K562 (cell line): ENCODE data around the gene CAPN7.

Experiments used
- ARNT ChIP-seq, 2 experiments: fragments of 450-650 bp; IDR thresholded peaks; 2 replicates each; pipeline ENCODE4 v1.6.1; 2016; ENCODE audit warnings: mild to moderate bottlenecking in 1 of 2
- BDP1 ChIP-seq: IDR thresholded peaks from 3 replicates; pipeline ENCODE4 v1.6.1; 2011; ENCODE audit not compliant: insufficient read length, insufficient read depth
- EZH2 ChIP-seq: IDR thresholded peaks from 2 replicates; pipeline ENCODE4 v1.6.1; 2012; ENCODE audit warnings: low read depth, mild to moderate bottlenecking, inconsistent platforms, low read length, borderline replicate concordance
- JUNB ChIP-seq: fragments of 450-650 bp; formaldehyde crosslinking; conservative IDR thresholded peaks from 2 replicates; pipeline ENCODE4 v1.4.0; 2020; ENCODE audit warnings: mild to moderate bottlenecking
- MYNN ChIP-seq, 2 experiments: sonication (generic); formaldehyde crosslinking in 1 of 2; IDR thresholded peaks; 2 replicates each; pipeline versions ENCODE4 v1.5.0 to v1.6.1; 2016 to 2020; ENCODE audit warnings: antibody characterized with exemption in 1 of 2, missing genetic modification reagents in 1 of 2
- NCOA1 ChIP-seq: fragments of 450-650 bp; IDR thresholded peaks from 2 replicates; pipeline ENCODE4 v1.6.1; 2016; ENCODE audit warnings: low read depth
- POLR2A ChIP-seq: fragments of 450-650 bp; conservative IDR thresholded peaks from 2 replicates; pipeline ENCODE4 v1.6.1; 2016
- RCOR1 ChIP-seq, 2 experiments: IDR thresholded peaks; 2 replicates each; pipeline ENCODE4 v1.6.1; 2012; ENCODE audit warnings: low read depth in 2 of 2, low read length in 2 of 2, borderline replicate concordance in 1 of 2, improper control_type of control experiment in 1 of 2
- TCF7L2 ChIP-seq: fragments of 150-350 bp; IDR thresholded peaks from 2 replicates; pipeline ENCODE4 v1.6.1; 2016; ENCODE audit warnings: low read depth, mild to moderate bottlenecking, low read length, moderate library complexity
- TOE1 ChIP-seq, 2 experiments: fragments of 450-650 bp in 1 of 2; sonication (generic) in 1 of 2; formaldehyde crosslinking in 1 of 2; IDR thresholded peaks; 2 replicates each; pipeline versions ENCODE4 v1.7.1 to v1.8.0; 2016 to 2022; ENCODE audit warnings: borderline replicate concordance in 2 of 2, mild to moderate bottlenecking in 2 of 2, antibody characterized with exemption in 1 of 2, inconsistent platforms in 1 of 2, low read depth in 1 of 2, missing genetic modification reagents in 1 of 2, moderate library complexity in 1 of 2
- XRCC4 ChIP-seq: IDR thresholded peaks from one replicate; pipeline ENCODE4 v1.6.1; 2011; ENCODE audit not compliant: insufficient read depth, insufficient read length; ENCODE audit errors: extremely low read depth
- TF ChIP-seq, protein P1 (sequence below), 3 experiments: IDR thresholded peaks in 2 of 3; conservative IDR thresholded peaks in 1 of 3; 2 replicates each; pipeline ENCODE4 v1.5.1; 2011 to 2012; ENCODE audit warnings: low read length in 3 of 3, mild to moderate bottlenecking in 3 of 3, control low read depth in 2 of 3, improper control_type of control experiment in 1 of 3, inconsistent platforms in 1 of 3, low read depth in 1 of 3, mixed read lengths in 1 of 3, moderate library complexity in 1 of 3; ENCODE audit not compliant: insufficient read depth in 2 of 3

- TF ChIP-seq EZH2 (no peak), ARNT (IDR thresholded peaks at IDR 0.05) (no peak), XRCC4 (no peak), RCOR1 (IDR thresholded peaks at IDR 0.05; ENCODE audit: borderline replicate concordance in 1 of 2, low read depth in 2 of 2, low read length in 2 of 2) (no peak), TOE1 (IDR thresholded peaks at IDR 0.05; ENCODE audit: borderline replicate concordance) (no peak), TOE1 (CRISPR knock-in tag; IDR thresholded peaks at IDR 0.05; ENCODE audit: borderline replicate concordance, low read depth) (no peak), NCOA1 (no peak), POLR2A (no peak), TCF7L2 (no peak), JUNB (no peak), BDP1 (no peak), MYNN (IDR thresholded peaks at IDR 0.05) (no peak), MYNN (CRISPR knock-in tag; IDR thresholded peaks at IDR 0.05) (no peak)
- TF ChIP-seq, protein P1, sequence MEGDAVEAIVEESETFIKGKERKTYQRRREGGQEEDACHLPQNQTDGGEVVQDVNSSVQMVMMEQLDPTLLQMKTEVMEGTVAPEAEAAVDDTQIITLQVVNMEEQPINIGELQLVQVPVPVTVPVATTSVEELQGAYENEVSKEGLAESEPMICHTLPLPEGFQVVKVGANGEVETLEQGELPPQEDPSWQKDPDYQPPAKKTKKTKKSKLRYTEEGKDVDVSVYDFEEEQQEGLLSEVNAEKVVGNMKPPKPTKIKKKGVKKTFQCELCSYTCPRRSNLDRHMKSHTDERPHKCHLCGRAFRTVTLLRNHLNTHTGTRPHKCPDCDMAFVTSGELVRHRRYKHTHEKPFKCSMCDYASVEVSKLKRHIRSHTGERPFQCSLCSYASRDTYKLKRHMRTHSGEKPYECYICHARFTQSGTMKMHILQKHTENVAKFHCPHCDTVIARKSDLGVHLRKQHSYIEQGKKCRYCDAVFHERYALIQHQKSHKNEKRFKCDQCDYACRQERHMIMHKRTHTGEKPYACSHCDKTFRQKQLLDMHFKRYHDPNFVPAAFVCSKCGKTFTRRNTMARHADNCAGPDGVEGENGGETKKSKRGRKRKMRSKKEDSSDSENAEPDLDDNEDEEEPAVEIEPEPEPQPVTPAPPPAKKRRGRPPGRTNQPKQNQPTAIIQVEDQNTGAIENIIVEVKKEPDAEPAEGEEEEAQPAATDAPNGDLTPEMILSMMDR (IDR thresholded peaks at IDR 0.05 in 2 of 3, conservative IDR thresholded peaks at IDR 0.05 in 1 of 3; ENCODE audit: insufficient read depth in 2 of 3, low read depth in 1 of 3, low read length in 3 of 3) = no peak
These were observed 83.6 kb downstream of the CAPN7 start for GRCh38 chr3:15289661-15290060.
